ENCODE data around the gene SLC6A11. TPM values are rescaled to one million over a fixed set of nuclear protein-coding genes. Genes with fewer than 3 reads are reported as not detected.
A peak's percentile ranks its signal among the peaks of the same experiment; 100 is the strongest.

SLC6A11 gene
- total RNA-seq, 1 experiment from 2014 or later, result 1.5 TPM

GRCh38 chr3:10816863-10817253 lies 830 bp downstream of the SLC6A11 start:
- H3K27ac ChIP-seq (ENCODE audit: insufficient read length, low read depth, low read length), result no peak overlapping the region
- H3K14ac ChIP-seq (ENCODE audit: insufficient read depth, low read length), result no peak overlapping the region
- no peak overlapping the region for H2AFZ ChIP-seq (ENCODE audit: low read length)
- no peak overlapping the region for H4K5ac ChIP-seq (ENCODE audit: insufficient read length, low read depth, low read length)
- H3K9ac ChIP-seq (ENCODE audit: extremely low read depth, insufficient read length, low read length), result no peak overlapping the region
- no peak for TF ChIP-seq CTCF (conservative IDR thresholded peaks at IDR 0.05)
- H3T11ph ChIP-seq (ENCODE audit: low read length), result no peak overlapping the region
- no peak overlapping the region for H3K18ac ChIP-seq (ENCODE audit: insufficient read length, low read depth, low read length)
- H2BK20ac ChIP-seq (ENCODE audit: low read depth, low read length, poor library complexity, severe bottlenecking), result no peak overlapping the region
- H3K9me3 ChIP-seq (ENCODE audit: control insufficient read depth, low read depth, low read length), result no peaks in the 10 kb centered on the region
- H3K23me2 ChIP-seq (ENCODE audit: insufficient read length, low read depth, low read length, poor library complexity, severe bottlenecking), result peaks cover 5% of the 10 kb centered on the region
- Mint-ChIP-seq H3K4me1 (peaks cover 3 to 11% of the 10 kb centered on the region in 2 experiments; a peak in 3 of 4 replicates), H3K9me3 (peaks cover 0 to 2% of the 10 kb centered on the region in 2 experiments; a peak in 1 of 5 replicates), H3K4me3 (peak overlapping the region; percentile 50 to 60), H3K27me3 (ENCODE audit: low read depth) (peaks cover 76% of the 10 kb centered on the region), H3K27ac (no peak overlapping the region), H3K36me3 (ENCODE audit: insufficient read depth in 1 of 3, low read depth in 3 of 3) (no peaks in the 10 kb centered on the region)
- no peak overlapping the region for H3K23ac ChIP-seq (ENCODE audit: insufficient read length, low read depth, low read length)
- no peak overlapping the region for H2AK5ac ChIP-seq (ENCODE audit: insufficient read length, low read length)
- no peak overlapping the region for H4K91ac ChIP-seq (ENCODE audit: insufficient read length, low read depth, low read length)
- no peak overlapping the region for H3K56ac ChIP-seq (ENCODE audit: insufficient read length, low read depth, low read length)
- no peak overlapping the region for H3K4me2 ChIP-seq (ENCODE audit: insufficient read depth, insufficient read length, low read length)
- no peak overlapping the region for H2BK5ac ChIP-seq (ENCODE audit: insufficient read length, low read length)
- no peaks in the 10 kb centered on the region for H4K20me1 ChIP-seq (ENCODE audit: control insufficient read depth, insufficient read depth, insufficient read length)
- H2BK15ac ChIP-seq (ENCODE audit: low read depth, low read length), result no peak overlapping the region
- H3K4ac ChIP-seq (ENCODE audit: low read depth, low read length), result no peak overlapping the region
- no peaks in the 10 kb centered on the region for H3K4me1 ChIP-seq (ENCODE audit: insufficient read depth, low read length)
- no peaks in the 10 kb centered on the region for H3K79me2 ChIP-seq (ENCODE audit: insufficient read depth, low read length)
- no peak for DNase-seq
- H3K27me3 ChIP-seq (ENCODE audit: insufficient read depth, low read length), result peaks cover 13% of the 10 kb centered on the region; the same call in 1 of the 2 replicates
- no CpG with 5 or more reads among the region's 10 CpGs for WGBS (ENCODE audit: extremely low coverage, insufficient read length, low lambda C conversion rate)
- no peak overlapping the region for H4K8ac ChIP-seq (replicated peaks; ENCODE audit: insufficient read length, low read depth, low read length)
- no peak overlapping the region for H2BK12ac ChIP-seq (ENCODE audit: insufficient read length, low read depth, low read length)
- H3K79me1 ChIP-seq (ENCODE audit: insufficient read depth, low read depth, low read length, poor library complexity, severe bottlenecking), result no peaks in the 10 kb centered on the region
- no peak overlapping the region for H2BK120ac ChIP-seq (ENCODE audit: low read depth, low read length, poor library complexity, severe bottlenecking)
